HG02840 (cell line): ENCODE measurements around the gene TBC1D10B.

Source experiments
- ATAC-seq: cut with Tn5 transposase; IDR thresholded peaks from one replicate; pipeline ENCODE4 v1.9.1; 2021; ENCODE audit warnings: mild to moderate bottlenecking, moderate library complexity, moderate number of reproducible peaks; ENCODE audit not compliant: unreplicated experiment, low FRiP score

TBC1D10B gene

GRCh38 chr16:30377050-30377811, 6.9 kb upstream of the TBC1D10B start:
- no peak for ATAC-seq

DNA sequence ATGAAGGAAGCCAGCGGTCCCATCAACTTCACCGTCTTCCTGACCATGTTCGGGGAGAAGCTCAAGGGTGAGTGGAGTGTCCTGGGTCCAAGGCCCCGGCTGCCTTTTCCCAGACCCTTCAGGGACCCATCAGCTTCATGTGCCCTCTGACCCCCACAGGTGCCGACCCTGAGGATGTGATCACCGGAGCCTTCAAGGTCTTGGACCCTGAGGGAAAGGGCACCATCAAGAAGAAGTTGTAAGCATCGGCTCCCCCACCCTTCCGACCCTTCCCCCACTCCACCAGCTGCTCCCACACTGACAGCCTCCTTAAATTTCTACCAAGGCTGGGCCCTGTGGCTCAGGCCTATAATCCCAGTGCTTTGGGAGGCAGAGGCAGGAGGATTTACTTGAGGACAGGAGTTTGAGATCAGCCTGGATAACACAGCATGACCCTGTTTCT, 6.2 kb upstream of the TBC1D10B start:
- ATAC-seq = no peak

GRCh38 chr16:30375864-30376263, 5.6 kb upstream of the TBC1D10B start:
- ATAC-seq = no peak

DNA sequence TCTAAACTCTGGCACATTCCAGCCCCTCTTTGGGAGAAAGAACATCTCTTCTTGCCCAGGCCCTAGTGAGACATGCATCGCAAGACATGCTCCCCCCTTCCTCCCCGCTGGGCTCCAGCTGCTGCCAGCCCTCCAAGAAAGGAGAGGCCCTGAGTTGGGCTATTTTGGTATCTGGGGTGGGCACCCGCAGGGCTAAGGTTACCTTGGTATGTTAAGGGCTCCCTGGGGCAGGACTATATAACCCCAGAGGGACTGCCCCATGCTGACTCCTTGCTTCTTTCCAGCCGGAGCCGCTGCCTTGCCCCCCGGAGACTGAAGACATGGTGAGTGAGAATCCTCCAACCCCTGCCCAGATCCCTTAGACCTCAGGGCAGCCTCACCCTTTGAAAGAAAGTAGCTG, 4.2 kb upstream of the TBC1D10B start, which contains the start of gene MYL11:
TSS of gene MYL11 (plus strand) at position 265 of the 400 bp plus-strand sequence. CDS start at position 321, 56 bp downstream.
- ATAC-seq = no peak

- ATAC-seq = no peak
These were observed 2.4 kb upstream of the TBC1D10B start for GRCh38 chr16:30372725-30373124.

GRCh38 chr16:30372038-30372712, 1.9 kb upstream of the TBC1D10B start:
- ATAC-seq = no peak

DNA sequence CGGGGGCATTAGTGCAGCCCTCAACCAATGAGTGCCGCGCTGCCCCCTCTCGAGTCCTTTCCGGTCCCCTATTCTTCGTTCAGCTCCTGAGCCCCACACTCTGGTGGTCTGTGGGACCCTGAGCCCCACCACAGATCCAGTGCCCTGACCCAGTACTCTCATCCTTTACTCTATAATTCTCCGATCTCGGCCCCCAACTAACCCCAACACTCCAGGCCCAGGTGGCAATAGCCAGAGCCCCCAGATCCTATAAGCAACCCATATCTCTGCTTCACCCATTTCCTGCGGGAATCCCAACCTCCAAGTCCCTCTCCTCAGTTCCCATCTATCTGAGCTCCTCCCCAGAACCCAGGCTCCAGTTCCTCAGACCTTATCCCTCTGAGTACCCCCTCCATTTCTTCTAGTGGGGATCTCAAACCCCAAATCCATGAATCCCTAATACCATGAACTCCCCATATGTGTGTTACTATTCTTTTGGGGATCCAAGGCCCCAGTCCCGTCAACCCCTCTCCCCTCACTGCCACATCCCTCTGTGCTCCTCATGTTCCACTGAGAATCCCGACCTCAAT, 1.0 kb upstream of the TBC1D10B start:
- ATAC-seq = no peak

DNA sequence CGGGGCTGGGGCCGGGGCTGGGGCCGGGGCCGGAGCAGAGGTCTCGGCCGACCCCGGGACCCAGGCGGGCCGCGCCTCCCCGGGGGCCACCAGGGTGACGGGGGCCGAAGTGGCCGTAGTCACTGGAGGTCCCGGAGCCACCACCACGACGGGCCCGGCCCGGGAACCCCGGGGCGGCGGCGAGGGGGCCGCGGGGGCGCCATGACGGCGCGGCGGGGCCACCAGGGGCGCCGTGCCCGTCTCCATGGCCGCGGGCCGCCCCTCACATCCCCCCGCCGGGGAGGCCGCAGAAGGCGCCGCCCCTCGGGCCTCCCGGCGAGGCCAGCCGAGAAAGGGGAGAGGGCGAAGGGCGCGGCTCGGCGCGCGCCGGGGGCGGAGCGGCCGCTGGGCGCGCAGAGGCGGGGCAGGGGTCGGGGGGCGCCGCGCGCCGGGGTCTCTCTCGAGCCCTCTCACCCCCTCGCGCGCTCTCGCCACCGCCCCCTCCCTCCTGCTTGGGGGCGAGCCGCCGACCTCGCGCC, 297 bp downstream of the TBC1D10B start:
- ATAC-seq = peak; percentile 9

DNA sequence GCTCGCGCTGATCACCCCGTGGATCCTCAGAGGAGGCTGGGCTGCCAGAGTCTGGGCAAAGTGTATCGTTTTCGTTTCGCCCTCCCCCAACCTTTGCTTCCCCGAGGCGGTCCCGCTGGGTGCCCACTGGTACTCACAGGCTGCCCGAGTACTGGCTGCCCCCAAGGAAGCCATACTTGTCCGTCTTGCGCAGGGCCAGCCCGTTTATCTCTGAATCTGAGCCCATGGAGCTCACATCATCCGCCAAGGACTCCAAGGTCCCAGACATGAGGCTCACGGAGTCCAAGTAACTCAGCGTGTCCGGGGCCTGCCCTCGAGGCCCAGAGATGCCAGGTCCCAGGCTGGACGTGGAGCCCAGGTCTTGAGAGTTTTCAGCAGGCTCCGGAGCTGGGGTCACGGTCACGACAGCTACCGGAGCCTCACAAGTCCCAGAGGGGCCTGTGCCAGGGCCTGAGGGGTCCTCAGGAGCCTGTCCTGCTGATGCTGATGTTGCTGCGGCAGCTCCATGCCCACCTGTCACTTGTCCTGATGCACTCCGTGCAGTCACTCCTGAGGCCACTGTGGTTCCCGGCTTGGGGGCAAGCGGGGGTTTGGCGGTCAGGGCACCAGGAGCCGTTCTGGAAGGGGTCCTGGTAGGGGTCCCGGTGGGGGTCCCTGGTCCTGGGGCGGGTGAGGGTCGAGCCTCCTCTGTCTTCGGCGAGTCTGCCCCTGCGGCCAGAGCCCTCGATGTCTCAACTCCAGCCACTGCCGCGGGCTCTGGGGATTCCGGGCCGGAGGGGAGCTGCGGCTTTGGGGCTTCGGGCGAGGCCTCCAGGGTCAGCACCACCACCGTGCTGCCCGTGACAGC, 980 bp downstream of the TBC1D10B start:
- ATAC-seq = no peak

- no peak for ATAC-seq
These were observed 1.6 kb downstream of the TBC1D10B start for GRCh38 chr16:30368792-30369090.

- no peak for ATAC-seq
These were observed 2.0 kb downstream of the TBC1D10B start for GRCh38 chr16:30368122-30368791.

DNA sequence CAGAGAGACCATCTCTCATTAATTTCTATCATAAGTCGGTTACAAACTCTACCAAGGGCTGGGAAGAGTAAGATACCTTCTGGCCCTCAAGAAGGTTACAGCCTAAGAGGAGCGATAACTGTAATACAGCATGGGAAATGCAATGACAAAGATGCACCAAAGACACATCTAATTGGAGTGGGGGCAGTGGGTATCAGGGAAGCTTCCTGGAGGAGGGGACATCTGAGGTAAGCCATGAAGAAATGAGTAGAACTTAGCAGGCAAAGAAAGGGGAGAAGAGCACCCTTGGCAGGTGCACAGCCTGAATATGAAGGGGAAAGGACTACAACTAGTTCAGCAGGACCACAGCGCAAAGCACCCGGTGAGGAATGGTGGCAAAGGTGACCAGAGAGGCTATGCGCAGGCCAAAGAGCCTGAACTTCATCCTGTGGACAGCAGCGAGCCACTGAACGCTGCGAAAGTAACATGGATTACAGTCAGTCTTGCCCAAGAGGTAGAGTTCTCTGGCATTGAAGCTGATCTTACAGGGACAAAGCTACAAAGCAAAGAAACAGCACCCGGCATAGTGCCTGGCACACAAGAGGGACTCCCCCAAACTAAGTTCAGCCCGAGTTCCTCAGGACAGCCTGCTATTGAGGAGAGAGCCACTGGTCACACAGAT, 2.8 kb downstream of the TBC1D10B start:
- ATAC-seq = no peak

GRCh38 chr16:30366511-30366910, 3.8 kb downstream of the TBC1D10B start:
- no peak for ATAC-seq

DNA sequence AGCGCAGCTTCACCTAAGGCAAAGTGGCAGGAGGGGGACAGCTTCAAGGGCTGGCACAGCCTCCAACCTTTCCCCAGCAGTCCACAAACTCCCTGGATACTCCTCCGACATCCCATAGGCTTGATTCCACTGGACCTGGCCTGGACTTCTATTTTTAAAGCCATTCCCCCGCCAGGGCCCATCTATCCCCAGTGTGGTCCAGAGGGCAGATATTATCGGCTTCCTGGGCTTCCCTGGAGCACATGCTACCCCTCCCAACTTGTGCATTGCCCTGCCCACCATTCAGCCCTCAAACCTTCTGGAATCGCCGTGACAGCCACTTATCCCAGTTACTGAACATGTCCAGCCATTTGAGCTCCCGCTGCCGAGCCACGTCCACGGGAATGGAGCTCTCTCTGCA, 5.1 kb downstream of the TBC1D10B start:
- no peak for ATAC-seq

DNA sequence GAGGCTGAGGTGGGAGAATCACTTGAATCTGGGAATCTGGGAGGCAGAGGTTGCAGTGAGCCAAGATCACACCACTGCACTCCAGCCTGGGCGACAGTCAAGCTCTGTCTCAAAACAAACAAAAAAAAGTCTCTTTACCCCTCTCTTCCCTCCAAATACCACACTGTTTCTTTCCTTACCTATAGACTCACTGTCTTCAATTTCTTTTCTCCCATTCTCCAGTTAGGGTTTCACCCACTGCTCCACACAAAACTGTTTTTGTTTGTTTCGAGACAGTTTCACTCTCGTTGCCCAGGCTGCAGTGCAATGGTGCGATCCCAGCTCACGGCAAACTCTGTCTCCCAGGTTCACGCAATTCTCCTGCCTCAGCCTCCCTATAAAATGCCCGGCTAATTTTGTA, 9.1 kb downstream of the TBC1D10B start:
- ATAC-seq = no peak

GRCh38 chr16:30359871-30360170, 10.5 kb downstream of the TBC1D10B start:
- no peak for ATAC-seq

DNA sequence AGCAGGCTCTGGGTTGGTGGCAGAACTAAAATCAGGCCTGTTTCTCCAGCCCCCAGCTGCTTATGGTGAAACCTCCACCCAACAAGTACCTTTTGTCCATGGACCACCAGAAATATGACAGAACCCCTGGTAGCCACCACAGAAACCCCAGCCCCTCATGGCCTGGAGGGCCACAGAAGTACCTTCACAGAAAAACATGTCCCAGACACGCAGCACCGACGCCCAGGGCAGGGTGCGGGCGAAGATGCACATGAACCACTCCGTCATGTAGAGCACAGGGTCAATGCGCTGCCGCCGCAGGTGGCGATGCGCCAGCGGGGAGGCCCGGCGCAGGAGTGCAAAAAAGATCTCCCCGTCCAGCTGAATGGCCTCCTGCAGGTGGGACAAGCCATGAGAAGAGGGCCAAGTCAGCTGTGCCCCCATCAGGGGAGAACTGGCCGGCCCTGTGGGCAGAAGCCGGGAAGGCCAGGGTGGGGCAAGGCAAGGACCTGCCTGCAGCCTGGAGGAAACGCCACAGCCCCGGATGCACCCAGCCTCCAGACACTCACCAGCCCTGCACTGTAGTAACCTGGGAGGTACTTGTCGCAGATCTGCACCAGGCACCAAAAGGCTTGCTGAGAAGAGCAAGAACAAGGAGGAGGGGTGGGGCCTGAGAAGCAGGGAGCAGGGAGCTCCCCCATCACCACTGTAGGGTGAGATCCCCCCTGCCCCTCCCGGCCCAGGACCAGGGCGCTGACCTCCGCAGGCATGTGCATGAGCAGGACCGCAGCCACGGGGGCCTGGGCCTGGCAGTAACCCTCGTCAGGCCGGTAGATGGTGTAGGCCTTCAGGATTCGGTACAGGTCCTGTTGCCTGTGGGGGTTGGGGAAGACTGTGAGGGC, 11.1 kb downstream of the TBC1D10B start:
- ATAC-seq = no peak

DNA sequence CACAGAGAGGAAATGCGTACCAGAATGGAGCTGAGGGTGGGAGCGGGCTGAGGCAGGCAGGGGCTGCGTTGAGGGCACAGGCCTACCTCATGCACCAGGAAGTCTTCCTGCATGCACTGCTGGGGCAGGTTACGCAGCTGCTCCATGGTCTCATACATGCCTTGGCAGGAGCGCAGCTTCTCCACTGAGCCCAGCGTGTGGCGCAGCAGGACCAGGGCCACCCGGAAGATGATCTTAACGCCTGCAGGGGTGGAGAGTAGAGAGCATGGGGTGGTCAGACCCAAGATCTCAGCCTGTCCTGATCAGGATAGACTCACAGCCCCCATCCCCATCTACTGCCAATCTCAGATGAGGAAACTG, 11.7 kb downstream of the TBC1D10B start:
- no peak for ATAC-seq
